GM12864 (cell line): ENCODE results near the gene SERPINA12.

Source experiments
- DNase-seq: peaks from one replicate; pipeline ENCODE4 v3.0.0-alpha.2; 2011; ENCODE audit warnings: low read depth
- H3K4me3 ChIP-seq: 2 replicates; pipeline ENCODE4 v1.5.1; 2011; ENCODE audit warnings: mild to moderate bottlenecking, low read depth, low read length, control low read depth
- TF ChIP-seq, protein P1 (sequence below): IDR thresholded peaks from 2 replicates; pipeline ENCODE4 v1.5.1; 2011; ENCODE audit warnings: low read depth, mild to moderate bottlenecking, moderate library complexity, low read length, control low read depth, inconsistent platforms; ENCODE audit errors: missing control alignments

The SERPINA12 gene

DNA sequence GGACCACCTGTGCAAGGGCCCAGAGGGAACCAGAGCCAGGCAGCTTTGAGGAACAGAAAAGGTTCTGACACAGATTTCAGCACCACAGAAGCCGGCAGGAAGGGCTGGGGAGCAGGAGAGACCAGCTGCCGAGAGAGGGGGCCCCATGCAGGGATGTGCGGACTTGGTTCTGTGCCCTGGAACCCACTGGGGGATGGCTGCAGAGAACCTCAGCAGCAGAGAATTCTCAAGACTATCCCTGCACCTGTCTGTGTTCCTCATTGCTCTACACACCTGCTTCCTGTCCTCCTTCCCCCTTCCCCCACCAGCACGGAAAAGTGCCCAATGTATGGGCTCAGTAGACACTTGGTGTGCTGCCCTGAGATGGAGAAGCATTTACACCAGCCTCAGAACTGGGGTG lies 36.4 kb downstream of the SERPINA12 start:
- no peak for DNase-seq
- TF ChIP-seq, protein P1, sequence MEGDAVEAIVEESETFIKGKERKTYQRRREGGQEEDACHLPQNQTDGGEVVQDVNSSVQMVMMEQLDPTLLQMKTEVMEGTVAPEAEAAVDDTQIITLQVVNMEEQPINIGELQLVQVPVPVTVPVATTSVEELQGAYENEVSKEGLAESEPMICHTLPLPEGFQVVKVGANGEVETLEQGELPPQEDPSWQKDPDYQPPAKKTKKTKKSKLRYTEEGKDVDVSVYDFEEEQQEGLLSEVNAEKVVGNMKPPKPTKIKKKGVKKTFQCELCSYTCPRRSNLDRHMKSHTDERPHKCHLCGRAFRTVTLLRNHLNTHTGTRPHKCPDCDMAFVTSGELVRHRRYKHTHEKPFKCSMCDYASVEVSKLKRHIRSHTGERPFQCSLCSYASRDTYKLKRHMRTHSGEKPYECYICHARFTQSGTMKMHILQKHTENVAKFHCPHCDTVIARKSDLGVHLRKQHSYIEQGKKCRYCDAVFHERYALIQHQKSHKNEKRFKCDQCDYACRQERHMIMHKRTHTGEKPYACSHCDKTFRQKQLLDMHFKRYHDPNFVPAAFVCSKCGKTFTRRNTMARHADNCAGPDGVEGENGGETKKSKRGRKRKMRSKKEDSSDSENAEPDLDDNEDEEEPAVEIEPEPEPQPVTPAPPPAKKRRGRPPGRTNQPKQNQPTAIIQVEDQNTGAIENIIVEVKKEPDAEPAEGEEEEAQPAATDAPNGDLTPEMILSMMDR, result no peak
- no peak overlapping the region for H3K4me3 ChIP-seq

DNA sequence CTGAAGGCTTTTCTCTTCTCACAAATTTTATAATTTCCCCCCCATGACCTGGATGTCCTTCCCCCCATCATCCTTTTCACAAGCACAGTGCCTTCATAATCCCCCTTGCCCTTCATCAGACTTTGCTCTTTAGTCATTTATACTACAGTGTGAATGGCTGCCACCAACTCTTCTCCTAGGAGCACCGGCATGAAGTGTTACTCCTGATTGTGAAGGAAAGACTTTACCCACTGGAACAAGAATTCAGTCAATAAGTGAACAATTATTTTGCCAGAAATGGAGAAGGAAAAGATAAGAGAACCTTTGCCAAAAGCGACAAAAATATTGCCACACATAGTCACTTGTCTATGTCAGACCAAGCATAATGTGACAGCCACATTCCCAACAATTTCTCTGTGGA lies 38.2 kb downstream of the SERPINA12 start:
- DNase-seq, result no peak
- TF ChIP-seq, protein P1, result no peak
- H3K4me3 ChIP-seq, result no peak overlapping the region

DNA sequence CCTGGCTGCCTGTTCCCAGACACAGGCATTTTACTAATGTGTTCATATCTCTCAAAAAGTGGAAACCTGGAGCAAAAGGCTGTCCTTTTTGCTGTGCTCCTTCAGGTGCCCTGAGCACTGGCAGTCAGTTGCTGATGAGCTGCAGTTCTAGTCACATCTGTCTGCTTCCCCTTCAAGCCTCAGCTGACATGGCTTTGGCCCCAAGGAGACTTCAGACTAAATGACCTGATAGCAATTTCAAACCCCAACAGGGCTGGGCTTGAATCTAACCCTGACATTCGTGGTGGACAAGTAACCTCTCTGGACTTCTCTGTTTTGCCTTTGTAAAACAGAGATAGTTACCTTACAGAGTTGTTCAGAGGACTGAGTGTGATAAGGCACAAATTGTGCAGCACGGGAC lies 39.0 kb downstream of the SERPINA12 start:
- DNase-seq, result no peak
- no peak overlapping the region for H3K4me3 ChIP-seq
- TF ChIP-seq, protein P1, result no peak

DNA sequence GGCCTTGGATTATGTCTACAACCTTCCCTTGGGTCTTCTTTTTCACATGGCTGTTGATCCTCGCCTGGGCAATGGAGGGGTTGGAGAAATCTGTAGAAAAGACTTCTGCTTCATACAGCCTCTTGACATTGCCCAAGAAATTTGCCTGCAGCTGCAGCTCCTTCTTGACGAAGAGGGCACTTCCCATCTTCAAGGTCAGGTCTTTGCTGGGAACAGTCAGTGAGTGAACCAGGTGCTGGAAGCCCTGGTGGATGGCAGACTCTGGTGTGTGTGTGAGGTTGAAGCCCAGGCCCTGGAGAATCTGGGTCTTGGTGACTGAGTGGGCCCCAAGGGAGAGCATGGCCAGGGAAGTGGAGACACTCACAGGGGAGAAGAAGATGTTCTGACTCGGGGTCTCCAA lies 40.0 kb downstream of the SERPINA12 start:
- no peak for DNase-seq
- TF ChIP-seq, protein P1, result no peak

DNA sequence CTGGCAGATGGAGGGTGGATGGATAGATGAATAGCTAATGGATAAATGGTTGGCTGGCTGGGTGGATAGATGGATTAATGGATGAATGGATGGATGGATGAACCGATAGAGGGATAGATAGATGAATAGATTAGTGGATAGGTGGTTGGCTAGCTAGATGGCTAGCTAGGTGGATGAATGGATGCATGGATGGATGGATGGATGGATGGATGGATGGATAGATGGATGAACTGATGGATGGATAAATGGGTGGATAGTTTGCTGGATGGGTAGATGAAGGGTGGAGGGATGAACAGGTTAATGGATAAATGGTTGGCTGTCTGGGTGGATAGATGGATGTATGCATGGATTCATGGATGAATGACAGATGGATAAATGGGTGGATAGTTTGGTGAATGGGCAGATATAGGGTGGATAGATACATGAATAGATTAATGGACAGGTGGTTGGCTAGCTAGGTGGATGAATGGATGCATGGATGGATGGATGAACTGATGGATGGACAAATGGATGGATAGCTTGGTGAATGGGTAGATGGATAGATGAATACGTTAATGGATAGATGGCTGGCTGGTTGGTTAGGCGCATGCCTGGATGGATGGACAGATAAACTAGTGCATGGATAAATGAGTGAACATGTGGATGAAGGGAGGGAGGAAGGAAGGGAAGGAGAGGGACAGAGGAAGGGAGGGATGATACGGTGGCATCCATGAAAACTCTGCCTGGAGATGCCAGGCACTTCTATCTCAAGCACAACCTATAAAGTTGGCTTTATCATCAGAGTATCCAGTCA lies 41.3 kb downstream of the SERPINA12 start:
- TF ChIP-seq, protein P1, result no peak
- DNase-seq, result no peak
- H3K4me3 ChIP-seq, result no peak overlapping the region

More for the DNA sequence above, 40.0 kb downstream of the SERPINA12 start:
- no peak overlapping the region for H3K4me3 ChIP-seq

DNA sequence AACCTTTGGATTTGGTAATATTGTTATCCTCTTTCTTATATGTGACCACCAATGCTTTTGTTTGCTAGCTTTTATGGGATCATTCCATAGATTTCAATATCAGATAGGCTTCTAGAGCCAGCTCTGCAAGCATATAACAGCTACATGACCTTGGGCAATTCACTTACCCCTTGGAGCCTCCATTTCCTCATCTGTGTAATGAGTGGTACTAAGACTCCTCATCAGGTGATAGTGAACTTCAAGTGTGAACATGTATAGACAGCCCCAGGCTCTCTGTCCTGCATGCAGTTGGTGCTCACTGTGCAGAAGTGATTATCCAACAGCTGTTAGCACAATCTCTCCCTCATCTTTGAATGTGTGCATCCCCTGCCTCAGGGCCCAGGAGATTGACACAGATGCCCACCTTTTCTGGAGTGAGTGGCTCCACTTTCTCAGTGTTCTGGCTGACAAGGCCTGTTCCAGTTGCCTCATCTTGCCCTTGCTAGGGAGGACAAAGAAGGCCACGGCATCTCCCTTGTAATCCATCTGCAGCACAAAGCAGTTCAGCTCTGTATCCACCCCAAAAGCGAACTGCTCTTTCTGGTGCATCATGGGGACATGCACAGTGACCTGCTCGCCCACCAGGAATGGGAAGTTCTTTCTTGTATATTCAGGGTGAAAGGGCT lies 42.4 kb downstream of the SERPINA12 start:
- TF ChIP-seq, protein P1, result no peak
- H3K4me3 ChIP-seq, result no peak overlapping the region
- no peak for DNase-seq

DNA sequence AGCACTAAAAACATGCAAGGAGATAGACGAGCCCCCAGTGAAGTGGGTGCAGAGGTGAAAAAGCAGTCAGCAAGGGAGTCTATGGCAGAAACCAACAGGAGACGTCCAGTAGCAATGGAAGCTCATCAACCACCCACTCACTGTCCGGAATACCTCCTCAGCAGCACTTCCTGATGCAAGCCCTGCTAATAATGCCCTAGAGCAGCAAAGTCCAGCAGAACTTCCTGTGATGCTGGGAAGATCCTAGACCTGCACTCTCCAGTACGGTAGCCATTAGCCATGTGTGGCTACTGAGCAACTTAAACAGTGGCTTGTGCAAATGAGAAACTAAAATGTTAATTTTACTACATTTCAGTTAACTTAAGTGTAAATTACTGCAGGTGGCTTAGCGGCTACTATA lies 44.2 kb downstream of the SERPINA12 start:
- TF ChIP-seq, protein P1, result no peak
- H3K4me3 ChIP-seq, result no peak overlapping the region
- DNase-seq, result no peak
